HG03060 (cell line): ENCODE results near the gene TBC1D17.

ENCODE experiments used
- ATAC-seq: cut with Tn5 transposase; IDR thresholded peaks from one replicate; pipeline ENCODE4 v1.9.1; 2021; ENCODE audit warnings: low read depth, moderate number of reproducible peaks; ENCODE audit not compliant: unreplicated experiment

Gene TBC1D17

GRCh38 chr19:49875177-49875576 is 2.3 kb upstream of the TBC1D17 start:
- no peak for ATAC-seq

DNA sequence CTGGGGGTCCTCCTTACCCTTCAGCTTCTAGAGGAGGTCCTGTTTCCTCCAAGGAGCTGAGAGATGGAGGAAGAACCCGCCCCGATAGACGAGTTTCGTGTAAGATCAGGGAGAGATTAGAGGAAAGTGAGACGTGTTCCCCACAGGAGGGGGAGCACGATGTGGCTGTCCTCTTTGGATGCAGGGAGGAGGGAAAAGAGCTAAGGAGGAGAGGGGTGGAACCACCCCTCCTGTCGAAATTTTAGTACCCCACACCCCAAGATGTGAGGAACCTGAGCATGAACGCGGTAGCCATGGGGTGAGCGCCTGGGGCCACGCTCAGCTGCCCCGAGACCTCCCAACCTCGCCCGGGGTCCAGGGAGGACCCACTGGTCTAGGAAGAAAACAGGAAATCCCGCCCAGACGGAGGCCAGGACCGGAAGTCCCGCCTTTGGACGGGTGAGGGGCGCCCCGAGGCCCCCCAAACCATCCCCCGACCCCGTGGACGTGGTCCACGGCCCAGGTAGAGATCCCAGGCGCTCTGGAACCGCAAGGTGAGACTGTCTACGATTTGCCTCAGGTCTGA is 1.6 kb upstream of the TBC1D17 start:
- ATAC-seq = no peak

DNA sequence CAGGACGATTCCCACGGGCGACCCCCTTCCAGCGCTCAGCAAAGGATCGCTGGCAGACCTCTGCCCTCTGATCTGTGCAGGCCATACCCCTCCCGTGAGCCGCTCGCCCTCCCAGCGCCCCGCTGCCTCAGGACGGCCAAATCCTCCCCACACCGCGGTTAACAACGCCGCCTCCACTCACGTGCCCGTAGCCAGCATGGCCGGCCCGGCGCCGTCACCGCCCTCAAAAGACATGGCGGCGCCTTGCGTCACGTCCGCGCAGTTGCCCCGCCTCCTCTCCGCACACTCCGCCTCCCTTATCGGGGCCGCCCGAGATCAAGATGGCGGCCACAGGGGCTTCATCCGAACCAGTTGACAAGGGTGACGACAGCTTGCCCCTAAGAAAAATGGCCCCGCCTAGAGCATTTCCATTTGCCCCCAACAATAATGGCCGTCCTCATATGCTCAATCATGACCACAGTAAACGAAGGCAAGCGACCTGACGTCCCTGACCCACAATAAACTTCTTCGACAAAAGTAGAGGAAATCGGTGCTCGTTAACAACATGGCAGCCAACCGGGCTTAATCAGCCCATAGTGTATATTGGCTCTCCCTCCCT is 981 bp upstream of the TBC1D17 start:
- ATAC-seq = peak; percentile 30

DNA sequence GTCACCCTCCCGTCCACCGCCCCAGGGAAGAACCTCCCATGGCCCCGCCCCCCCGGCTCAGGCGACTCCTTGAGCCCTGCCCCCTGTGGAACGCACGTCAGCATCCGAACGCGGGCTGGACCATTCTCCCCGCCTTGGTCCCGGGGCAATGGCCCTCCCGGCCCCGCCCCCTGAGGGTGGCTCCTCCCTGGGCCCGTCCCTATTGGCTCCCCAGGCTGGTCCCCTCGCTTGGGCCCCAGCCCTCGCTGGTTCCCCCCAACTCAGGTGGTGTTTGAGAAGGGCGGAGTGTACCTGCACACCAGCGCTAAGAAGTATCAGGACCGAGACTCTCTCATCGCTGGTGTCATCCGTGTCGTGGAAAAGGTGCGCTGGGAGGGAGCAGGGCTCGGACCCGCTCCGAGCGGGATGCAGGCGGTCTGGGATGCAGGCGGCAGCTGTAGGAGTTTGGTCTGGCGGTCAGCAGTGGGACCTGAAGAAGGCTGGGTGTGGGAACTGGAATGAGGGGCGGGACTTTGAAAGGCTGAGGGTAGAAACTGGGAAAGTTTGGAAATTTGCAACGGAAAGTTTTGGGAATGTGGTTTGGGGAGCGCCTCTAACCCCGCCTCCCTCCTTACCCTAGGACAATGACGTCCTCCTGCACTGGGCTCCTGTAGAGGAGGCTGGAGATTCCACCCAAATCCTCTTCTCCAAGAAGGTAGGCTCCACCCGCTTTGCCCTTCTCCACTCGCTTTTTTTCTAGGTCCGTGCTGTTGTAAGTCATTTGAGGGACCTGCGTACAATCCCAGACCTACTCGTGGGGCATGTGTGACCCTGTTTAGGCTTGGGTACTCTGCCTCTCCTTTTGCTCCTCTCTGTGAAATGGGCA is 609 bp downstream of the TBC1D17 start:
- peak; percentile 16 for ATAC-seq

DNA sequence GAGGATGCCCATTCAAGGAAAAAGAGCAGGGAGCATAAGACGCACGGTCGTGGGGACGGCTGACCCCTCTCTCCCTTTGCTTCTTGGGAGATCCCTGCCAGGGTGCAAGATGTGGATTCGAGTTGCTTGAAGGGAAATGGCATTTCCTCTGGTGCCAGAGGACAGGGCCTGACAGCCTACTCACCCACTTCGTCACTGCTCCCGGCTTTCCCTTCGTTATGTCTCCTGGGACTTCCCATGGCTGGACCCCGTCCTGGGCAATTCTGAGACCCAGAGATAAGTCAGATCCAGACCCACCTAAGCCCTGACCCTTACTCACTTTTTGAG is 1.2 kb downstream of the TBC1D17 start:
- ATAC-seq = no peak

DNA sequence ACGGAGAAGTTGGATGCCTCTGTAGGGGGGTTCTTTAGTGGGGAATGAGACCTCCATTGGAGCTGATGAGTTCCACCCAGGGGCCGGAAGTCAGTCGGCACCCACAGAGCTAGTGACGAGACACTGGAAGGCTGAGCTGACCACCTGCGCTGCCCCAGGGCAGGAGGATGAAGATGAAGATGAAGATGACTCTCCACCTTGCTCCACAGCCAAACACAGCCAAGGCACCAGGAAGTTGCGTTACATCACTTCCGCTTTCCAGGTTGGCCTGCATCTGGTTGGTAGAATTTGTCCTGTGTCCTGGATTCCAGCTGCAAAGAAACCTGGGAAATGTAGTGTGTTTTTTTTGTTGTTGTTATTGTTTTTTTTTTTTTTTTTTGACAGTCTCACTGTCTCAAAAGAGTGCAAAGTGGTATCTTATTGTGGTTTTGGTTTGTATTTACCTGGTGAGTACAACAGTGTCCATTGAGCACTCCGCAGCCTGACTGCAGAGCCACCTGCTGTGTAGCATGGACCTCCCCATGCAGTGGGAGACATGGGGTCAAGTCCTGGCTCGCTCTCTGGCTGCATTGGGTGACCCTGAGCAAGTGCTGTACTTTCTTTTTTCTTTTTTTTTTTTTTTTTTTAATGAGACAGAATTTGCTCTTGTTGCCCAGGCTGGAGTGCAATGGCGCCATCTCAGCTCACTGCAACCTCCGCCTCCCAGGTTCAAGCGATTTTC is 1.9 kb downstream of the TBC1D17 start:
- no peak for ATAC-seq

DNA sequence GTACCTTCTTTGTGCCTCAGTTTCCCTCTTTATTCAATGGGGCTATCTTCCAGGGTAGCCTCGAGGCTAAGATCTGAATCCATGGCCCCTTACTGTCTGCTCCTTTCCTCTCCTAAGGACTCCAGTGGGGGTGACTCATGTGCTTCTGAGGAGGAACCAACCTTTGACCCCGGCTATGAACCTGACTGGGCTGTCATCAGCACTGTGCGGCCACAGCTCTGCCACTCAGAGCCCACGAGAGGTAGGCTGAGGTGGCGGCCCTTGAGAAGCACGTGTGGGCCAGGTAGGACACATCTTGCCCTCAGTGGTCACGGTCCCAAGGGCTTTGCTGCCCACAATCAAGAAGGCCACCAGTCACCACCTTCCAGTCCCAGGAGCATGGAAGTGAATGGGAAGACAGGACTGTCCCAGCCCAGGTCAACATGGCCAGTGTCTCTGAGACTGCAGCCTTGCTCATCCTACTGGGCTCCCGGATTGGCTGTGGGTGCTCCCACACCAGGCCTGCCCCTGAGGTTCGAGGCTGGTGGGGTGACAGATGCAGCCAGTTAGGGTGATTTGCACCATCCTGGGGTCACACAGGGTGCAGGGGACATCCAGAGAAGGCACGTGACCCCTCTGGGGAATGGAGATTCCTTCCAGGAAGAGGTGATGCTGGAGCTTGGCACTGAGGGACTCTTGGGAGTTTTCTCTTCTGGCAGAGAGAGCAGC is 2.8 kb downstream of the TBC1D17 start:
- no peak for ATAC-seq

- ATAC-seq = no peak
These were observed 3.7 kb downstream of the TBC1D17 start for GRCh38 chr19:49881186-49881585.

GRCh38 chr19:49881672-49882394 is 4.3 kb downstream of the TBC1D17 start:
- ATAC-seq = no peak

- no peak for ATAC-seq
These were observed 5.1 kb downstream of the TBC1D17 start for GRCh38 chr19:49882643-49883042.

DNA sequence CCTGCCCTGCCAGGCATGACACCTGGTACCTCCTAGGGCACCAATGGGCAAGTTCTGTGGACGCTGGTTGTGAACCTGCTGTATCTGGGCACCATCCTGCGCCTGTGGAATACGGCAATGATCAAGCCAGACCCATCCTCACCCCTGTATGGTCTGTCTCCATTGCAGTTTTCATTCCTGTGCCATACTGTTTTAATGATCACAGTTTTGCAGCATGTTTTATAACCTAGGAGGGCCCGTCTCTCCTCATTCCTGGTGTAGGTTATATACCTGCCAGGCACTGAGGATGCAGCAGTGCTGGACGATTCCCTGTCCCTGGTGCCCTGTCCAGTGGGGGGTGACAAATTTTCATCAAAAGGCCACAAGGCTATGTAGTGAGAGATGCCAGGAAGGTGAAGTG is 5.6 kb downstream of the TBC1D17 start:
- ATAC-seq = no peak

DNA sequence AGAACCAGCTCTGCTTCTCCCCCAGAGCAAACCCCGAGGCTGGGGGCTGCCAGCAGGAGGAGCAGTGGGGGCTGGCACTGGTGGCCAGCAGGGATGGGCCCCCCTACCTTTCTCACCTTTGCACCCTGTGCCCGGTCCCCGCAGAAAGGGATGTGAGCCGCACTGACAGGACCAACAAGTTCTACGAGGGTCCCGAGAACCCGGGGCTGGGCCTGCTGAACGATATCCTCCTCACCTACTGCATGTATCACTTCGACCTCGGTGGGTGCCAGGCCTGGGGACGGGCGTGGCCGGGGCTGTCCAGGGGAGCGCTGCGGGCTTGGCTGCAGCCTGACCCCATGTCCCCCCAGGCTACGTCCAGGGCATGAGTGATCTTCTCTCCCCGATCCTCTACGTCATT is 6.6 kb downstream of the TBC1D17 start:
- ATAC-seq = no peak

- no peak for ATAC-seq
These were observed 7.3 kb downstream of the TBC1D17 start for GRCh38 chr19:49884760-49885159.

DNA sequence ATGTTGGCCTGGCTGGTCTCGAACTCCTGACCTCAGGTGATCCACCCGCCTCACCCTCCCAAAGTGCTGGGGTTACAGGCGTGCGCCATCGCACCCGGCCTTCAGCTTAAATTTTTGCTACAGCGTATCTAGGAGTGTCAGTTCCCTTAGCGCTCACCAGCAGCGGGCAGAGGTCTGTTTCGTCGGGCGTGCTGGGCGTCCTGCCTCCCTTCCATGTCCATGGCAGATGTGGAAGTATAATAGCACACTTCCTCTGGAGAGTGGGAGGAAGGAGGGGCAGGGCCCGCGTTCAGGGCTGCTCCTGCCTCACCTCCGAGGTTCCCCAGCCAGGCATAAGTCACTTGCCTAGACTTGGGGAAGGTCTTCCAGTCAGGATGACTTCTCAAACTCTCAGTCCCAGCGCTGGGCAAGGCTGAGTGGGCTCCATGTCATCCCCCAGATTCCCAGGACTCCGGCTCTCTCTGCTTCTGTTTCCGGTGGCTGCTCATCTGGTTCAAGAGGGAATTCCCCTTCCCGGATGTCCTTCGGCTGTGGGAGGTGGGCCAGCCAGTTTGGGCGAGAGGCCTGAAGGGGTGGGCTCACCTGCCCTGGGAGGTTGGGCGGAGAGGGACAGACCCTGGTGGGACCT is 9.6 kb downstream of the TBC1D17 start:
- no peak for ATAC-seq

DNA sequence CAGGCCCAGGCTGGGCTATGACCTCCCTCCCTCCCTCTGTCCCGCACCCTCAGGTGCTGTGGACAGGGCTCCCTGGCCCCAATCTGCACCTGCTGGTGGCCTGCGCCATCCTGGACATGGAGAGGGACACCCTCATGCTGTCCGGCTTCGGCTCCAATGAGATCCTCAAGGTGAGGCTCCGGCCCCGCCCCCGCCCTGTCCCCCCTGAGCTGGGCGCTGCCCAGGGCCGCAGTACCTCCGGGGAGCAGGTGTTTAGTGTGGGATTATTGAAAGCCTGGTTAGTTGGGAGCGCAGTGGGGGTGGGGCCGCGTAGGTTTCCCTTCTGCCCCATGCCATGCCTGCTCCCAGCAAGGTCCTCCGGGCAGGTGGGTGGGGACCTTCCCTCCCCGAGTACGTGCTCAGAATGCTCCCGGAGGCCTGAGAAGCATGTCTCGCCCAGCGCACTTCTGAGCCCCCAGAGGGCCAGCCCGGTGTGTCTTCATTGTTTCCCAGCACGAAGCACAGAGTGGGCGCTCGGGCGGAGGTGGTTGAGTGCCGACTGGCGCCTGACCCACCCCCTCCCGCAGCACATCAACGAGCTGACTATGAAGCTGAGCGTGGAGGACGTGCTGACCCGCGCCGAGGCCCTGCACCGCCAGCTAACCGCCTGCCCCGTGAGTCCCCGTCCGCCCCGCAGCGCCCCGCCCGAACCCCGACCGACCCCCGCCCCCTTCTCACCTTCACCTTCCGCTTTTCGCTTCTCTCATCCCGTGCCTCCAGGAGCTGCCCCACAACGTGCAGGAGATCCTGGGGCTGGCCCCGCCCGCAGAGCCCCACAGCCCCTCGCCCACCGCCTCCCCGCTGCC is 10.4 kb downstream of the TBC1D17 start:
- ATAC-seq = no peak

- no peak for ATAC-seq
These were observed 11.0 kb downstream of the TBC1D17 start for GRCh38 chr19:49888510-49888824.

GRCh38 chr19:49889038-49889686 is 11.7 kb downstream of the TBC1D17 start:
- ATAC-seq = no peak

GRCh38 chr19:49889687-49890348 is 12.3 kb downstream of the TBC1D17 start:
- ATAC-seq = no peak
